HG02610 (cell line): Measurements from ENCODE around the gene STAB2.

Experiments used
- ATAC-seq: cut with Tn5 transposase; IDR thresholded peaks from one replicate; pipeline ENCODE4 v1.9.1; 2021; ENCODE audit warnings: mild to moderate bottlenecking, moderate library complexity; ENCODE audit not compliant: unreplicated experiment

The STAB2 gene

GRCh38 chr12:103778781-103779180 is 191.7 kb downstream of the STAB2 start:
- no peak for ATAC-seq

GRCh38 chr12:103779410-103780092 is 192.5 kb downstream of the STAB2 start:
- ATAC-seq = no peak

- ATAC-seq = no peak
Measured at GRCh38 chr12:103780093-103780440, 193.0 kb downstream of the STAB2 start.

GRCh38 chr12:103780992-103781391 is 193.9 kb downstream of the STAB2 start:
- ATAC-seq = no peak

- ATAC-seq = no peak
Measured at GRCh38 chr12:103782399-103782798, 195.3 kb downstream of the STAB2 start.

- no peak for ATAC-seq
Measured at GRCh38 chr12:103783744-103784664, 196.9 kb downstream of the STAB2 start.

- ATAC-seq = no peak
Measured at GRCh38 chr12:103785243-103786031, 198.4 kb downstream of the STAB2 start.

- ATAC-seq = no peak
Measured at GRCh38 chr12:103786201-103786600, 199.1 kb downstream of the STAB2 start.

GRCh38 chr12:103791350-103791920 is 204.4 kb downstream of the STAB2 start:
- no peak for ATAC-seq

GRCh38 chr12:103793046-103793445 is 206.0 kb downstream of the STAB2 start:
- no peak for ATAC-seq

GRCh38 chr12:103793512-103794045 is 206.5 kb downstream of the STAB2 start:
- ATAC-seq = no peak

- no peak for ATAC-seq
Measured at GRCh38 chr12:103794309-103795213, 207.5 kb downstream of the STAB2 start.

- ATAC-seq = no peak
Measured at GRCh38 chr12:103798586-103798985, 211.5 kb downstream of the STAB2 start.

GRCh38 chr12:103799504-103799856 is 212.4 kb downstream of the STAB2 start:
- no peak for ATAC-seq

- ATAC-seq = no peak
Measured at GRCh38 chr12:103799857-103800771, 213.0 kb downstream of the STAB2 start.

GRCh38 chr12:103801709-103802585 is 214.9 kb downstream of the STAB2 start:
- no peak for ATAC-seq

GRCh38 chr12:103802586-103802886 is 215.5 kb downstream of the STAB2 start:
- no peak for ATAC-seq

GRCh38 chr12:103803847-103804246 is 216.8 kb downstream of the STAB2 start:
- ATAC-seq = no peak
